Measurements from ENCODE around the gene XAGE5.
"Not testable (repeated sequence)": the region's sequence is repeated elsewhere in the genome, so short reads cannot be mapped to it uniquely, and the experiment has no call there.

Gene XAGE5

GRCh38 chrX:52811065-52811625 is at the start of gene XAGE5:
Gene XAGE5 (plus strand): TSS chrX:52811287. CDS start chrX:52812567, 1,280 bp downstream.
- no peak for DNase-seq

GRCh38 chrX:52765983-52766382 is 45.1 kb upstream of the XAGE5 start:
- not testable (repeated sequence) for DNase-seq

GRCh38 chrX:52773504-52773903 is 37.6 kb upstream of the XAGE5 start:
- DNase-seq = not testable (repeated sequence)

- not testable (repeated sequence) for DNase-seq
Observed at GRCh38 chrX:52797327-52797726, 13.8 kb upstream of the XAGE5 start, which contains the start of gene SPANXN5. Gene SPANXN5 (minus strand): TSS chrX:52797427. CDS start chrX:52797348, 79 bp downstream.

- DNase-seq = not testable (repeated sequence)
Observed at GRCh38 chrX:52804876-52805275, 6.2 kb upstream of the XAGE5 start.

- DNase-seq = no peak
Observed at GRCh38 chrX:52819788-52820187, 8.7 kb downstream of the XAGE5 start.

GRCh38 chrX:52821079-52821760 is 10.1 kb downstream of the XAGE5 start:
- DNase-seq = no peak

GRCh38 chrX:52824608-52825007 is 13.5 kb downstream of the XAGE5 start:
- DNase-seq = no peak

GRCh38 chrX:52830551-52830950 is 19.5 kb downstream of the XAGE5 start:
- DNase-seq = no peak

- no peak for DNase-seq
Observed at GRCh38 chrX:52839137-52839536, 28.1 kb downstream of the XAGE5 start.

- not testable (repeated sequence) for DNase-seq
Observed at GRCh38 chrX:52843619-52844018, 32.5 kb downstream of the XAGE5 start.

GRCh38 chrX:52852110-52852860 is 41.2 kb downstream of the XAGE5 start:
- DNase-seq = no peak

- DNase-seq = not testable (repeated sequence)
Observed at GRCh38 chrX:52856991-52857525, 46.0 kb downstream of the XAGE5 start.

GRCh38 chrX:52865343-52865998 is 54.4 kb downstream of the XAGE5 start:
- no peak for DNase-seq

Measured in hematopoietic multipotent progenitor cell treated with erythropoietin and hydrocortisone succinate and interleukin-3 and kit ligand, for 8 days (in vitro differentiated cells).